Stimulated activated CD4-positive, alpha-beta T cell treated with anti-CD3 and anti-CD28 coated beads, Interleukin-4, amount 100 ng/mL, for 1 hour (primary cell): ENCODE data around the gene FBN1.

Experiments
- DNase-seq: peaks from one replicate; pipeline ENCODE4 v3.0.0-alpha.2; 2020

The FBN1 gene

DNA sequence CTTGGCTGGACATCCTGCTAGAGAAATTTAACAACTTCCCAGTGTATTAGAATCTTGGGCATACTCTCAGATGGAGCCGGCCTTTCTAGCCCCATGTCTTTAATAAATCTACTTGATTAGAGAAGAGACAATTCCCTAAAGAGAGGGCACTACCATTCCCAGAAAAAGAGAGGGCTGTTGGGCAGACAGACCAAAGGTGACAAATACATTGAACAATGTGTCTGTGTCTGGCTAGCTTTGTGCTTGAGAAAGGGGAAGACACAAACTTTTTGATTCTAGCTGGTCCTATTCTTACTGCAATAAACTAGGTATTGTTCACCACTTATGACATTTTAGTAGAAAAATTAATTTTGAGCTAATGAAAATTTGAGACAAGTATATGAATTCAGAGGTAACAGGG lies 256.6 kb downstream of the FBN1 start:
- DNase-seq, result no peak

DNA sequence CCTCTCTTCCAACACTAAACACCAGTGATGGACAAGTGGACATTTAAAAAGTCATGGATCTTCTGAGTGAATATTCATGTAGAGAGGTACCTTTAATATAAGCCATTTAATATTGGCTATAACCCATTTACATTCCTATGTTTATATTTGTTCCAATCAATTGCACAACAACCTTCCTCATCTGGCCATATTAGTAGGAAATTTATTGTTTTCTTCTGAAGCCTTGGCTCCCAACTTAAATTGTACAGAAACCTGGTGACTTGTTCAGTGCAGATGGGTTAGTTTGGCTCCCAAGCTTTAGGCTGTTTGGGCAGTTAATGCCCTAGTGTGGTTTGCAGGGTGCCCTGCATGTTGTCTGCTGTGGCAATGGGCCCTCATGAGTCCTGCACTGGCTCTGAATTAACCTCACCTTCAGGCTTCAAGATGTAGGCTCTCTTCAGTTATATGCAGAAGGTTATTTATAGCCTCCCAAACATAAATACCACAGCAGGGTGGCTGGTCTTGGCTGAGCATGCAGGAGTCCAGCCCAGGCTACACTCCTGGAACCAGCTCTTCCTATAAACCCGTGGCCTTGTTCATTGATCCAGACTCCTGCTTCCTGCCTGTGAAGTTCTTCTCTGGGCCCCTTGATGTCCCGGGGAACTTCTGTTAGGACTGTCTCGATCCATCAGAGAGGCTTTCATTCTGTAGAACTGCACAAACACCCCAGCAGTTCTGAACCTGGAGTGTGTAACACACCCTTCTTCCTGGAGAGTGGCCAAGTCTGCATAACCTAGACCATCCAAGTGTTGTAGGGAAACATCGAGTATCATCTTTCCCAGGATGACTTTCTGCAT lies 257.3 kb downstream of the FBN1 start:
- DNase-seq, result no peak

DNA sequence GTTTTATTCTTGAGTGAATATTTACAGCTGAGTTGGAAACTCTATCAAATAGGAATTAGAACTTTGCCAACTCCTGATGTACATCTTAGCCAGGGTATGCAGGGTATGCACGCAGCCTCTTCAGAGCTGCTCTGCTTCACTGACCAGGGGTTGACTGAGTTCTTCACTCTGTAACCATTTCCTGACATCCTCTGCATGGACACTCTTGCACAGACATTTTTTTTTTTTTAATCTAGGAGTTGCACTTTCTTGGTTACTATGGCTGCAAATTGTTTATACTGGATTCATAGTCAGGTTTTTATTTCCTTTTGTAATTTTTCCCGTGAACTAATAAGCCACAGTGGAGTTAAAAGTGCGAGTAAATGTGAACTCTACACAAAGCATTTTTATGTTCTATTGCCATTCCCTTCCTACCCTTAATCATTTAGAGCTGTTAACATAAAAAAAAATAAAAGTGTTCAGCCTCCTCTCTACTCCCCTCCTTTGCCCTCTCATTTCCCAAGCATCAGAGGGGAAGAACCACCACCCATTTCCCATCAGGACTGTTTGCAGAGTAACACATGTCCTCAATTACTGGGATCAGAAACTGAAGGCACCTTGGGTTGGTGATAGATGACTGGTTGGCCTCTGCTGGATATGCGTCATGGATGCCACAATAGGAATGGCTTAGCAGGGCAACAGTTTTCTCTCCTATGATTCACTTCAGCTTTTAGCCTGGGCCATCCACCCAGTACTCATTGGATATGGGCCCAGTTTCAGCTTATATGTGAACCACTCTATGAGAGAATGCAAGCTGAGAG lies 260.3 kb downstream of the FBN1 start:
- no peak for DNase-seq

DNA sequence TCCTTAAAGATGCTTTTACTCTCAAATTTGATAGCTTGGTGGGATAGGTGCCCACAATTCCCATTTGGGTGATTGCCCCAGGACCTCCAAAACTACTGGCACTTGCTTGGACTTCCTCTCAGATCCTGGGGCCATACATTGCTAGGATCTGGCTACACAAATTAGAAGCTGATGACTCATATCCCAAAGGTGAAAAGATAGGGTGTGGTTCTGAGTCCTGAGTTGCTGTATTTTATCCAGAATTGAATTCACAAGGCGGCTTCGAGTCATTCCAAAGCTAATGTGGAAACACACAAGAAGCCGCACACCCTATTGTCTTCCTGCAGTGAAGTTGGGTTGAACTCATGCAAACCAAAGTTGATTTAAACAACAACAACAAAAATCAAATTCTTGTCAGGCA lies 260.9 kb downstream of the FBN1 start:
- no peak for DNase-seq

DNA sequence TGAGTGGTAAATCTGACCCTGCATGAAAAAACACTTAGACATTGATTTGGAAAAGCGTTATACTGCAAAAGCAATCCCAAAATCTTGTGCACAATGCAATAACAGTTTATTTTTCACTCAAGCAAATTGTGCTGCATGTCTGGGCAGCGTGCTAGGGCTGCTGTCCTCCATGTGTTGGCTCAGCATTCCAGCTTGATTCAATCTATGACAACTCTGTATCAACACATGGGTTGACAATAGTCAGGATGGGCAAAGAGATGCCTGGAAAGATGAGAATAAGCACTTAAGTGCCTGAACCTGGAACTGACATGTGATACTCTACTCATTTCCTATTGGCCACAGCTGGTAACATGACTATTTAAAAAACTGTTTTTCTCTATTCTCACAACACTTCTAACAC lies 262.5 kb downstream of the FBN1 start:
- no peak for DNase-seq

DNA sequence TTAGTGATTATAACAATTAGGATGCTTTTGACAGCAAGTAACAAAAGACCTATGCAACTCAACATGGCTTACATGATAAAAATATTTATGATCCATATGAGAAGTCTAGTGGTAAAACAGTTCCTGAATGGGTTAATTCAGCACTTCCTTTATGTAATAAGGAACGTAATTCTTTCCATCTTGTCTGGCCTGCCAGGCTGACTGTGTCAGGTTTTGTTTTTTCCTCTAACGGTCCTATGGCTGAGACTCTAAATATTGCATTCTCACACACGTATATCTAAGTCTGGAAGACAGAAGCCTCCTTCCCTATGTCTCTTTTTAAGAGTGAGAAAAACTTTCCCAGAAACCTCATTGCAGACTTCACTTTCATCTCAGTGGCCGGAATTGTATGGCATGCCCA lies 263.6 kb downstream of the FBN1 start:
- no peak for DNase-seq

DNA sequence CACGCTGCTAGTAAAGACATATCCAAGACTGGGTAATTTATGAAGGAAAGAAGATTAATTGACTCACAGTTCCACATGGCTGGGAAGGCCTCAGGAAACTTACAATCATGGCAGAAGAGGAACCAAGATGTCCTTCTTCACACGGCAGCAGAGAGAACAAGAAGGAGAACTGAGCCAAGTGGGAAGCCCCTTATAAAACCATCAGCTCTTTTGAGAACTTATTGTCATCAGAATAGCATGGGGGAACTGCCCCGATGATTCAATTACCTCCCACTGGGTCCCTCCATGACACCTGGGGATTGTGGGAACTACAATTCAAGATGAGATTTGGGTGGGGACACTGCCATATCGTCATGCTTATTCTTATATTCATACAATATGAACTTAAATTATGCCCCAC lies 265.3 kb downstream of the FBN1 start:
- no peak for DNase-seq

DNA sequence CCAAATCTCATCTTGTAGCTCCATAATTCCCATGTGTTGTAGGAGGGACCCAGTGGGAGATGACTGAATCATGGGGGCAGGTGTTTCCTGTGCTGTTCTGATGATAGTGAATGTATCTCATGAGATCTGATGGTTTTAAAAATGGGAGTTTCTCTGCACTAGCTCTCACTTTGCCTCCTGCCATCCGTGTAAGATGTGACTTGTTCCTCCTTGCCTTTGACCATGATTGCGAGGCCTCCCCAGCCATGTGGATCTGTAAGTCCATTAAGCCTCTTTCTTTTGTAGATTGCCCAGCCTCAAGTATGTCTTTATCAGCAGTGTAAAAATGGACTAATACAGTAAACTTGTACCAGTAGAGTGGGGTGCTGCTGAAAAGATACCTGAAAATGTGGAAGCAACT lies 269.7 kb downstream of the FBN1 start:
- DNase-seq, result no peak

DNA sequence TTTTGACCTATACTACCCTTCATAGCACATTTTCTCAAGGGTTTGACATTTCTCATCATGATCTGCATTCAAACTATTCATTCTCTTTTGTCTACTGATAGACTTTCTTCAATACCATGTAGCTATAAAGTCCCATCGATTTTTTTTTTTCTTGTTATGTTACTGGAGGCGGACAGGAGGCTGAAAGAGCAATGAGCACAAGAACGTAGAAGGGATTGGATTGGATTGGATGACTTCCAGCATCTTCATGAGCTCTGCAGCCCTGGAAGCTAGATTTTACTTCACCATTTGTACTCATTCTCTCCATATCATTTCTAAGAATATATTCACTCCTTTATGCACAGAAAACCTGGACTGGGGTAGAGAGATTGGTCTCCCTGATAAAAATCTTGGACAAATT lies 271.0 kb downstream of the FBN1 start:
- DNase-seq, result no peak

DNA sequence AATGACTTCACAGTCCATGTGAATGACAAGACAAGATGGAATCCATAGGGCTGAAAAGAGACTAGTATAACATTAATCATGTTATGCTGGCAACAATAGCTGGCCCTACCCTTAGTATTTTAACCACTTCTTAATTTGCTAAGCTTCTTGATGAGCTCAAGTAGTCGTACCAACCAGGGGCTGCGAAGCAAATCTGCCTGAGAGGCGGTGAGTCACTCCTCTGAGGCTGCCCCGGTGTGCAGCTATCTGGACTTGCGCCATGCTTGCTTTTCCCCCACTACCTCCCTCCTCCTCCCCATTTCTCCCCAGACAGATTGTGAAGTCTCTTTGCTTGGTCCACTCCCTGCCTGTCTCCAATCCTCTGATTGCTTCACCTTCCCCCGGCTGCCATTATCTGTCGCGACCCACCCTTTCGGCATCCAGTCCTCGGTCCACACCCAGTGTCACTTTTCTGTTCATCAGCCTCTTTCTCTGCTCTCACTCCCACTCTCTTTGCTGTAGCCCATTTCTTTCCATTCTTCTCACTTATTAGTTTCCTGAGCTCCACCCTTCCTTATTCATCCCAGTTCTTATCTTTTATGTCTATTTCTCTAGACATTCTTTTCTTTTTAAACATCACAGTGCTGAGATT lies 271.6 kb downstream of the FBN1 start:
- DNase-seq, result no peak

DNA sequence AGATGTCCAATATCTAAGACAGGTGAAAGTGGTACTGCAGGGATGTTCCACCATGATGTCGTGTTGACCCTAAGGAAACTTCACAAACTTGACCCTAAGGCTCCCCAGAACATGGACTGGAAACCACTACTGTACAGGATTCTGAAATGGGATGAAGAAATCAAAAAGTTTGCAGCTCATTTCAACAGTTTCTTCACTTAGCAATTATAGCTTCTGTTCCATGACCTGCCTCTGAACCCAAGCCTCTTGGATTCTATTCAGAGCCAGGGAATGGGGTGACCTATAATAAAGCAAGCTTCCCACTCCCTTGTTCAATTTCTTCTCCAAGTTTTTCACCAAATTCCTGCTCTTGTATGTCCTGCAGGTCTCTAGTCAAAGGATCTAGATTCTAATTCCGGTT lies 273.5 kb downstream of the FBN1 start:
- no peak for DNase-seq

DNA sequence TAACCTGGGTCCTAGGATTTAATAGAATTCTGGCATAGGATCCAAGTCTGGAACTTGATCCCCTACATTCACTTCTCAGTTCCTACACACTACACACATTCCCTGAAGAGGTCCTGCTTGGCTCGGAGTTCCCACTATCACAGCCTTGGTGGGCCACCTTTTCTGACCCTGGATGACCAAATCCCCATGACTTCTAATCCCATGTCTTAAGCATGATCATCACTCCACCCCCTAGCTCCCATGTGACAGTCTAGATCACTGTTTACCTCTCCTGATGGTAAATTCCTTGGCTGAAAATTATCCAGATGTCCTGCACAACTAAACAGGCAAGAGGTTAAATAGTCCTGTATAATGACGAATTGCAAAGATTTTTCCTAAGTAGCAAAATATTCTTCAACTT lies 274.0 kb downstream of the FBN1 start:
- DNase-seq, result no peak

DNA sequence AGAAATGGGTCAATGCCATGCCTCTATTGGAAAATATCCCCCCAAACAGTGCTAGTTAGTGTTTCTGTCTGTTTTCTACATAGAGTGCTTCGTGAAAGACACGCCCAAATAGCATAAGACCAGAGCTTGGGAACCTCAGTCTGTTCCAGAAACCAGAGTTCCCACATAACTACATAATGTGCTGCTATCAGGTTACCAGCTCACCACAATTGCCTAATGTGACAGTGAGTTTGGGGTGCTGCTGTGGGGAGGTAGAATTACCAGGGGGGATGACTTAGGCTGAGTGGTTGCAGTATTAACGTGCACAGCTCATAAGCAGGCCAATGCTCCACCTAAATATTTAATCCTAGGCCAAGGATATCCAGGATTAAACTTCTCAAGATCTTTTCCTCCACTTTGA lies 275.0 kb downstream of the FBN1 start:
- DNase-seq, result no peak

DNA sequence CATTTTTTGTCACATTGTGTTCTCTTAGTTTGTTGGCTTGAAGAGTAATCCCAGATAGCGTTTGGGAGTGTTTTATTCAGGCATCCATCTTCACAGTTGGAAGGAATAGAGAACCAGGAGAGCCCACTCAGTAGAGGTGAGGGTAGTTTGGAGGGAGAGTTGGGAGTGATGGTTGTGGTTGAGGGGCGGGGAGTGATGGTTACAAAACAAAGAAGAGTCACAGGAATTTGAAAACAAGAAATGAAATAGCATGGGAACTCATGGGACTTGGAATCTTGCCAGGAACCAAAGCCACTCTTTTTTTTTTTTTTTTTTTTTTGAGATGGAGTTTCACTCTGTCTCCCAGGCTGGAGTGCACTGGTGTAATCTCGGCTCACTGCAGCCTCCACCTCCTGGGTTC lies 278.0 kb downstream of the FBN1 start:
- DNase-seq, result no peak

DNA sequence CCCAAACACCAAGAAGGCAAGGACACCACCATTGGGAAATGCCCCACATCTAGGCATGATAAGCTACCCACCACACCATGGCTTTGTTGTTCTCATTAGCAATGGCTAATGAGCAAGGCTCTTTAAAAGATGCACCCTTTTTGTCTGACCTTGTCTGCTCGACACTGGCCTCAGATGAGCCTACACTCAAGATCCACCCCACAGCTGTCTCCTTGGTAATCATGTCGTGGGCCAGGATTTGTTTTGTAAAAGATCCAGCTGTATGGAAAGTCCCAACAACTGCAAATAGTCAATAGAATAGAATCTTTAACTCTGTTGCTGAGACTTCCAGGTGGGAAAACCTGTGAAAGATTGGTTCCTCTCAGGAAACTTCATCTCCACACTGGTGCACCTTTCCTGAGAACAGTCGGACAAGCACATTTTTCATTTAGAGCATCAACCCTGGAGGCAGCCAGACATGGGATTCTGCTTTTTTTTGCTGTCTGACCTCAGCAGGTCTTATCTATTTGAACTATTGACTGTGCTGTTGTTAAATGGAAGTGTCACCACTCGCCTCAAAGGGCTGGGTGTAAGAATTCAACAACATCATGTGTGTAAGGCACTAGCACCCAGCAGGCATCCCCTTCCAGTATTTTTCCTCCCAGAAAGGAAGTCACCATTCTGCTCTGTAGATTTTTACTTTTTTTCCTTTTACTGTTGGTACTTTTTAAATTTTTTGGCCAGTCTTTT lies 278.8 kb downstream of the FBN1 start:
- no peak for DNase-seq

DNA sequence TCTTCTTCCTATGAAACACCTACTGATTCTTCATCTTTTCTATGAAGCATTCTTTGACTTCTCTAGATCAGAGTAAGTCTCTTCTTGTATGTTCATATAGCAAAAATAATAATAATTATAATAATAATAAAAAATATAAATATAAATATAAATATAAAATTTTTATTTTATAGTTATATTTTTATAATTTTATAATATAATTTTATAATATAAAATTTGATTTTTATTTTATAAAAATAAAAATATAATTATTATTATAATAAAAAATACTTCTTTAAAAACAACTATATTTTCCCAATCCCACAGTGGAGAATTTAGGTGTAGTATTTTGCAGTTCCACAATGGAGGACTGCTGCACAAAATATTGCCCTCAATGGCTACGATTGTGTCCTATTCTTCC lies 279.9 kb downstream of the FBN1 start:
- DNase-seq, result no peak

DNA sequence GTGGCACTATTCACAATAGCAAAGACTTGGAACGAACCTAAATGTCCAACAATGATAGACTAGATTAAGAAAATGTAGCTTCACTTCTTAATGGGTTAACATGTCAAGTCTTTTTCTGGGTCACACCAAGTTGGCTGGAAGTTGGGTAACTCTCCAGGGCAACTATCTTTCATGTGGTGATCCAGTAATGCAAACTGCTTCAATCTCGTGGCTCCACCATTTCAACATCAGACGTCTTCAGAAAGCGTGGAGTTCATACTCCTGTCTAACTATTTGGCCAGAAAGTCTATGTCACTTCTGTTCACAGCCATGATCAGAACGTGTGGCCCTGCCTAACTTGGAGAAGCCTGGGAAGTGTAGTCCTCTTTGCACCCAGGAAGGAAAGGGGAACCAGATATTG lies 282.0 kb downstream of the FBN1 start:
- no peak for DNase-seq

DNA sequence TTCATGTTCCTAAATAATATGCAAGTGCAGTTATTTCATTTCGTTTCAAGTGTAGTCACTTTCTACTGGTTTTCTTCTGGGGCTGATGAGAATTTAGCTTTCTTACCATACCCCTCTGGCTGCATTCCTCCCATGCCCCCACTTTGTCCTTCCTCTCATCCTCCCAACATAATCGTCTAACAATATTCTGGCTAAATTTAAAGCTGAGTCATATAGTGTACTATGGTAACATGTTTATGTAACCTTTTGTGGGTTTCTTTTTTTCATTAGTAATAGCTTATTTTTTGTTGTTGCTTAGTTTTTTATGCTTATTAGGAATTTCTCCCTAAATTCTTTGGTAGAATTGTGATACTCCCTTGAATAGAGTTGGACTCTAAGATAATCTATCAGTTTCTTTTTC lies 283.8 kb downstream of the FBN1 start:
- no peak for DNase-seq

DNA sequence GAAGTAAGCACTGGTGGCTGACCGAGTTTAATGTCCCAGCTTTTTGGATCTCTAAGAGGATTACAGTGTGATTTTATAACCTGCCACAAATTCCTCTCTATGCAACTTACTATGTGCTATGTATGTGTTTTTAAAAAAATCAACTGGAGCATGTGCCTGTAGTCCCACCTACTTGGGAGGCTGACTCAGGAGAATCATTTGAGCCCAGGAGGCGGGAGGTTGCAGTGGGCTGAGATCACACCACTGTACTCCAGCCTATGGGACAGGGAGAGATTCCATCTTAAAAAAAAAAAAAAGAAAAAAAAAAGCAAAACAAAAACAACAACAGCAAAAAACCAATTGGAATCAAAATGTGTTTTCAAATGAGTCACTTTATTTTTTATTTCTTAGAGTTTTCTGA lies 284.7 kb downstream of the FBN1 start:
- no peak for DNase-seq
